KOPT-K1 (cell line): ENCODE data around the gene CD200R1.

Experiments used
- H3K27ac ChIP-seq: fragments of 200-600 bp; sonication (generic); 2 replicates; pipeline ENCODE4 v1.5.1; 2016; ENCODE audit warnings: antibody characterized with exemption, mild to moderate bottlenecking, low read depth, low read length; ENCODE audit not compliant: poor library complexity, severe bottlenecking
- H3K36me3 ChIP-seq: fragments of 200-600 bp; sonication (generic); 2 replicates; pipeline ENCODE4 v1.5.1; 2017; ENCODE audit warnings: antibody characterized with exemption, mild to moderate bottlenecking, low read length, moderate library complexity; ENCODE audit not compliant: insufficient read depth
- H3K9me3 ChIP-seq: fragments of 200-600 bp; sonication (generic); 2 replicates; pipeline ENCODE4 v1.5.1; 2017; ENCODE audit warnings: antibody characterized with exemption, low read length, mild to moderate bottlenecking; ENCODE audit not compliant: insufficient read depth, poor library complexity, severe bottlenecking

Gene CD200R1

GRCh38 chr3:112974894-112975293 is at the start of gene CD200R1:
TSS of gene CD200R1 (minus strand) at chr3:112975103. CDS start at chr3:112974857, 246 bp downstream.
- H3K36me3 ChIP-seq: no peaks in the 10 kb centered on the region
- H3K27ac ChIP-seq: peak within 1 kb of the TSS; percentile 81
- no peaks in the 10 kb centered on the region for H3K9me3 ChIP-seq

- Histone ChIP-seq H3K36me3 (peaks cover 15% of the 10 kb centered on the region), H3K9me3 (no peaks in the 10 kb centered on the region), H3K27ac (no peak overlapping the region)
Observed at GRCh38 chr3:113021471-113021870, 46.6 kb upstream of the CD200R1 start.

GRCh38 chr3:113019182-113020137 is 44.6 kb upstream of the CD200R1 start:
- Histone ChIP-seq H3K27ac (peak overlapping the region; percentile 86), H3K36me3 (peaks cover 35% of the 10 kb centered on the region), H3K9me3 (no peaks in the 10 kb centered on the region)

- Histone ChIP-seq H3K9me3 (no peaks in the 10 kb centered on the region), H3K36me3 (peaks cover 43% of the 10 kb centered on the region), H3K27ac (peak overlapping the region; percentile 86)
Observed at GRCh38 chr3:113018536-113019181, 43.8 kb upstream of the CD200R1 start.

- Histone ChIP-seq H3K27ac (no peak overlapping the region), H3K9me3 (no peaks in the 10 kb centered on the region), H3K36me3 (peaks cover 94% of the 10 kb centered on the region)
Observed at GRCh38 chr3:113013593-113013992, 38.7 kb upstream of the CD200R1 start.

- H3K9me3 ChIP-seq: no peaks in the 10 kb centered on the region
- no peak overlapping the region for H3K27ac ChIP-seq
- peaks cover 94% of the 10 kb centered on the region for H3K36me3 ChIP-seq
Observed at GRCh38 chr3:113008117-113008516, 33.2 kb upstream of the CD200R1 start.

GRCh38 chr3:113006359-113007056 is 31.6 kb upstream of the CD200R1 start:
- H3K9me3 ChIP-seq: no peaks in the 10 kb centered on the region
- H3K27ac ChIP-seq: peak overlapping the region; percentile 63
- H3K36me3 ChIP-seq: peaks cover 94% of the 10 kb centered on the region

GRCh38 chr3:113005611-113006010 is 30.7 kb upstream of the CD200R1 start:
- Histone ChIP-seq H3K27ac (peak overlapping the region; percentile 63), H3K36me3 (peaks cover 94% of the 10 kb centered on the region), H3K9me3 (no peaks in the 10 kb centered on the region)

GRCh38 chr3:113002679-113003078 is 27.8 kb upstream of the CD200R1 start:
- no peaks in the 10 kb centered on the region for H3K9me3 ChIP-seq
- no peak overlapping the region for H3K27ac ChIP-seq
- H3K36me3 ChIP-seq: peaks cover 94% of the 10 kb centered on the region

GRCh38 chr3:113002037-113002436 is 27.1 kb upstream of the CD200R1 start:
- Histone ChIP-seq H3K9me3 (no peaks in the 10 kb centered on the region), H3K36me3 (peaks cover 94% of the 10 kb centered on the region)

GRCh38 chr3:113000691-113001090 is 25.8 kb upstream of the CD200R1 start:
- peaks cover 94% of the 10 kb centered on the region for H3K36me3 ChIP-seq
- H3K9me3 ChIP-seq: no peaks in the 10 kb centered on the region

More at GRCh38 chr3:113002037-113002436, 27.1 kb upstream of the CD200R1 start:
- H3K27ac ChIP-seq: no peak overlapping the region

GRCh38 chr3:112995800-112996199 is 20.9 kb upstream of the CD200R1 start:
- H3K9me3 ChIP-seq: no peaks in the 10 kb centered on the region
- no peak overlapping the region for H3K27ac ChIP-seq
- peaks cover 74% of the 10 kb centered on the region for H3K36me3 ChIP-seq

More at GRCh38 chr3:113000691-113001090, 25.8 kb upstream of the CD200R1 start:
- no peak overlapping the region for H3K27ac ChIP-seq

GRCh38 chr3:112990672-112991602 is 16.0 kb upstream of the CD200R1 start, which contains the start of gene GTPBP8:
TSS of gene GTPBP8 (plus strand) at chr3:112990984. CDS start at chr3:112991000, 16 bp downstream.
- Histone ChIP-seq H3K27ac (peak within 1 kb of the TSS; percentile 82), H3K9me3 (no peaks in the 10 kb centered on the region), H3K36me3 (peaks cover 29% of the 10 kb centered on the region)
